Measurements from ENCODE around the gene KLRD1. TPM values are rescaled to one million over a fixed set of nuclear protein-coding genes. Genes with fewer than 3 reads are reported as not detected.

KLRD1 gene
- total RNA-seq, 4 donors from 2014 or later, result under 0.01 to 4.1 (median 2.1) TPM

DNA sequence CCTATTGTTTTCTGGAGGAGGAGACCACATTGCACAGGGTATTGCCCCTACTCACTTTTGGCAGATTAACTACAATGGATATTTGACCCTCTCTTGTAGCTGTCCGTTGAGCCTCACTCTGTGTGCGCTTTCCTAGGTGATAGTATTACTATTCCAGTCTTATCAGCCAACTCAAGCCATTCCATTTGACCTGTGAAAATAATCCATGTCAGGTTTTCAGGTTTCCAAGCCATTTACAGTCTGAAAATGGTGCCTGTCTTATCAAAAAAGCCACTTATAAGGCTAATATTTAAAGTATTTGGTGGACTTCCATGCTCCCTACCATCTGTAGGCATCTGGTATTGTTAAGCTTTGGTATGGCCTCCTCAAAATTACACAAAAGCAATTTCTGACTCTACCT, 29.6 kb upstream of the KLRD1 start:
- Histone ChIP-seq H3K27me3 (no peaks in the 10 kb centered on the region), H3K4me3 (no peak overlapping the region), H3K36me3 (no peaks in the 10 kb centered on the region), H3K9me3 (no peaks in the 10 kb centered on the region), H3K27ac (no peak overlapping the region), H3K4me1 (no peaks in the 10 kb centered on the region)
- intact Hi-C loops (cut with DNase I; ENCODE audit: low total_unique reads), result no loop called here
- no peak for DNase-seq
- TF ChIP-seq, protein P1, sequence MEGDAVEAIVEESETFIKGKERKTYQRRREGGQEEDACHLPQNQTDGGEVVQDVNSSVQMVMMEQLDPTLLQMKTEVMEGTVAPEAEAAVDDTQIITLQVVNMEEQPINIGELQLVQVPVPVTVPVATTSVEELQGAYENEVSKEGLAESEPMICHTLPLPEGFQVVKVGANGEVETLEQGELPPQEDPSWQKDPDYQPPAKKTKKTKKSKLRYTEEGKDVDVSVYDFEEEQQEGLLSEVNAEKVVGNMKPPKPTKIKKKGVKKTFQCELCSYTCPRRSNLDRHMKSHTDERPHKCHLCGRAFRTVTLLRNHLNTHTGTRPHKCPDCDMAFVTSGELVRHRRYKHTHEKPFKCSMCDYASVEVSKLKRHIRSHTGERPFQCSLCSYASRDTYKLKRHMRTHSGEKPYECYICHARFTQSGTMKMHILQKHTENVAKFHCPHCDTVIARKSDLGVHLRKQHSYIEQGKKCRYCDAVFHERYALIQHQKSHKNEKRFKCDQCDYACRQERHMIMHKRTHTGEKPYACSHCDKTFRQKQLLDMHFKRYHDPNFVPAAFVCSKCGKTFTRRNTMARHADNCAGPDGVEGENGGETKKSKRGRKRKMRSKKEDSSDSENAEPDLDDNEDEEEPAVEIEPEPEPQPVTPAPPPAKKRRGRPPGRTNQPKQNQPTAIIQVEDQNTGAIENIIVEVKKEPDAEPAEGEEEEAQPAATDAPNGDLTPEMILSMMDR (IDR thresholded peaks at IDR 0.05), result no peak
- no peak for TF ChIP-seq POLR2A (IDR thresholded peaks at IDR 0.05)

DNA sequence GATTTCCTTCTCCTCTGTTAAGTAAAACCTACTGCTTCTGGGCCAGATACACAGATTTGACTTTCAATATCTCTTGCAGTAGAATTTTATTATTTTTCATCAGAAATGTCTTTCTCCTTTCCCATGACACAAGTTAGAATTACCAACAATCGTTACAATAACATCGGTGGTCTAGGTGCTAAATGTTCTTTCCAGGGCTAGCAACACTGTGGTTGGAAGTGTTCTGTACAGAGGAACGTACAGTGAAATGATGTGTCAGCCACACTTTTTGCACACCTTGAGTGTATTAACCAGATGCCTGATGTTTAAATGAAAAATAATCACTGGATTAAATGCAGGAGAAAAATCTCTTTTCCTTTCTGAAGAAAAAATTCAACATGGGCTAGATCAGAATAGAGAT, 27.7 kb upstream of the KLRD1 start:
- H3K27me3 ChIP-seq, result no peaks in the 10 kb centered on the region
- no peaks in the 10 kb centered on the region for H3K9me3 ChIP-seq
- H3K4me1 ChIP-seq, result no peaks in the 10 kb centered on the region
- H3K36me3 ChIP-seq, result no peaks in the 10 kb centered on the region
- H3K4me3 ChIP-seq, result no peak overlapping the region
- TF ChIP-seq, protein P1 (IDR thresholded peaks at IDR 0.05), result no peak
- no peak for TF ChIP-seq POLR2A (IDR thresholded peaks at IDR 0.05)
- DNase-seq, result no peak
- H3K27ac ChIP-seq, result no peak overlapping the region
- intact Hi-C loops (cut with DNase I; ENCODE audit: low total_unique reads), result no loop called here

DNA sequence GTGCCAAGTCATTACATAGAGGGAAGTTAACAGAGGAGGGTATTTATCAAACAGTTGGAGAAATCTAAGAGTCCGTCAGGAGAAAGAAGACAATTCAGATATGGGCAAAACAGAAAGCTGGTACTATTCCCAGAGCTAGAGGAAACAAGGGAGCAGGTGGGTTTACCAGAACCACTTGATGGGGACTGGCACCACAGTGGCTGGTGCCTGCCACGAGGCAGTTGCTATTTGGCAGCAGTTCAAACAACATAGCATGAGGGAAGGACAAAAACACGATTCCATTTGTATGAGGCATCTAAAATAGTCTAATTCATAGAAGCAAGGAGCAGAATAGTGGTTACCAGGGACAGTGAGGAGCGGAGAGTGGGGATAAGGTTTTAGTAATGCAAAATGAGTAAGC, 24.6 kb upstream of the KLRD1 start:
- intact Hi-C loops (cut with DNase I; ENCODE audit: low total_unique reads), result no loop called here
- DNase-seq, result no peak
- Histone ChIP-seq H3K4me1 (no peaks in the 10 kb centered on the region), H3K9me3 (no peaks in the 10 kb centered on the region), H3K27me3 (no peaks in the 10 kb centered on the region), H3K36me3 (no peaks in the 10 kb centered on the region), H3K4me3 (no peak overlapping the region), H3K27ac (no peak overlapping the region)
- TF ChIP-seq, protein P1 (IDR thresholded peaks at IDR 0.05), result no peak
- TF ChIP-seq POLR2A (IDR thresholded peaks at IDR 0.05), result no peak

DNA sequence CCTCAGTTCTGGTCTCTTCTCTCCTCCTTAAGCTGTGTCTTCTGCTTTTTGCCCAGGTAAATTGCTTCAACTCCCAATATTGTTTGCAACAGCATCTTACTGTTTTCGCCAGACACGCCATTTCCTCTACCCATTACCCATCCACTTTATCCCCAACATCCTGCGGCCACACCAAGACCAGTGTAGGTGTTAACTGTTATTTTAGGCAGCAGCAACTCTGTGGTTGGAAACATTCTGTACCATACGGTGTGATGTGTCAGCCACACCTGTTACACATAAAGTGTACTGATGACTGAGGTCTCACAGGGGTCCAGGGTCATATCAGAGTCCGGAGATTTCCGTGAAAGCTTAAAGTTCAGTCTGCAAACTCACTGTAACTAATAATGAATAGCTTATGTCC, 21.8 kb upstream of the KLRD1 start:
- intact Hi-C loops (cut with DNase I; ENCODE audit: low total_unique reads), result no loop called here
- Histone ChIP-seq H3K27me3 (no peaks in the 10 kb centered on the region), H3K9me3 (no peaks in the 10 kb centered on the region), H3K27ac (no peak overlapping the region), H3K4me3 (no peak overlapping the region), H3K4me1 (no peaks in the 10 kb centered on the region), H3K36me3 (no peaks in the 10 kb centered on the region)
- TF ChIP-seq, protein P1 (IDR thresholded peaks at IDR 0.05), result no peak
- TF ChIP-seq POLR2A (IDR thresholded peaks at IDR 0.05), result no peak
- DNase-seq, result no peak

DNA sequence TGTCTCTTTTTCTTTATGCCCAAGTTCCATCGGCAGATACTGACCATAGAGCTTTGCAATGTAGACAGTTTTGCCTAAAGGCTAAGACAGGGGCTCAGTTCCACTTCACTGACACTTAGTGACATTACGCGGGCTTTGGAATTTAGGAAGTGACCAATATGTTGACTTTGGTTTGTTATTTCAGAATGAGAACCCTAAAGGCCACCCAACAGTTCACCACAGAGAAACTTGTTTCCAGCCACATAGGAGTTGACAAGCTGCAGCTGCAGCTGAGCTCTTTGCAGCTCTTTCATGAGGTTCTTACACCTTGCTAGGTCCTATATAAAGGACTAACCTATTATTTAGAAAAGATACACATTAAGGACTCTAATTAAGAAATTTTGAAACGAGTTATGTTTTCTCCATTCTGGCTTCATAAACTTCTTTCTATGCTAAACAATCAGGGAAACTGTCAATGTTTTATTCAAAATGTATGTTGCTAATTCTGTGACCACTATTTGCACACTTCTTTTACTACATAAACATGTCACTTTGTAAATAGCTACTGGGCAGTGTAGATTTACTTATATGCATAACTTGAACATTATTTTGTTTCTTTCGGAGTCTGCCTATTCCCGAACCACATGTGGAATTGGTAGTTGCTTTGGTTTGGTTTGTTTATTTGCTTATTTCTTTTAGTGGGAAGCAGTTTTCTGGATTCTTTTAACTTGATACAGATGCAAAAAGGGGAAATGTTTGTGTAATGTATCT, 18.5 kb upstream of the KLRD1 start:
- Histone ChIP-seq H3K27ac (no peak overlapping the region), H3K9me3 (no peaks in the 10 kb centered on the region), H3K4me1 (no peaks in the 10 kb centered on the region), H3K4me3 (no peak overlapping the region), H3K27me3 (no peaks in the 10 kb centered on the region), H3K36me3 (no peaks in the 10 kb centered on the region)
- DNase-seq, result no peak
- TF ChIP-seq, protein P1 (IDR thresholded peaks at IDR 0.05), result no peak
- TF ChIP-seq POLR2A (IDR thresholded peaks at IDR 0.05), result no peak
- intact Hi-C loops (cut with DNase I; ENCODE audit: low total_unique reads), result no loop called here
